SK-N-DZ (cell line): ENCODE measurements around the gene B4GALT1. TPM values are rescaled to one million over a fixed set of nuclear protein-coding genes. Genes with fewer than 3 reads are reported as not detected.
A peak's percentile ranks its signal among the peaks of the same experiment; 100 is the strongest.

Source experiments
- DNase-seq: peaks from one replicate; pipeline ENCODE4 v3.0.0-alpha.2; 2015; ENCODE audit warnings: low spot score
- polyA plus RNA-seq, 2 experiments: library from polyadenylated mRNA; depleted of rRNA; stranded (reverse); fragments of >200 nt; gene quantifications; 2 replicates each; pipeline ENCODE4 v1.2.3, GENCODE V29; 2014

B4GALT1 gene, protein sequence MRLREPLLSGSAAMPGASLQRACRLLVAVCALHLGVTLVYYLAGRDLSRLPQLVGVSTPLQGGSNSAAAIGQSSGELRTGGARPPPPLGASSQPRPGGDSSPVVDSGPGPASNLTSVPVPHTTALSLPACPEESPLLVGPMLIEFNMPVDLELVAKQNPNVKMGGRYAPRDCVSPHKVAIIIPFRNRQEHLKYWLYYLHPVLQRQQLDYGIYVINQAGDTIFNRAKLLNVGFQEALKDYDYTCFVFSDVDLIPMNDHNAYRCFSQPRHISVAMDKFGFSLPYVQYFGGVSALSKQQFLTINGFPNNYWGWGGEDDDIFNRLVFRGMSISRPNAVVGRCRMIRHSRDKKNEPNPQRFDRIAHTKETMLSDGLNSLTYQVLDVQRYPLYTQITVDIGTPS
- polyA plus RNA-seq (2014; cell fraction: cytosol; rRNA removed), result 2.3 and 2.7 TPM in 2 replicates
- 1.3 and 2.3 TPM in 2 replicates for polyA plus RNA-seq (2014; cell fraction: nucleus; rRNA removed)

DNA sequence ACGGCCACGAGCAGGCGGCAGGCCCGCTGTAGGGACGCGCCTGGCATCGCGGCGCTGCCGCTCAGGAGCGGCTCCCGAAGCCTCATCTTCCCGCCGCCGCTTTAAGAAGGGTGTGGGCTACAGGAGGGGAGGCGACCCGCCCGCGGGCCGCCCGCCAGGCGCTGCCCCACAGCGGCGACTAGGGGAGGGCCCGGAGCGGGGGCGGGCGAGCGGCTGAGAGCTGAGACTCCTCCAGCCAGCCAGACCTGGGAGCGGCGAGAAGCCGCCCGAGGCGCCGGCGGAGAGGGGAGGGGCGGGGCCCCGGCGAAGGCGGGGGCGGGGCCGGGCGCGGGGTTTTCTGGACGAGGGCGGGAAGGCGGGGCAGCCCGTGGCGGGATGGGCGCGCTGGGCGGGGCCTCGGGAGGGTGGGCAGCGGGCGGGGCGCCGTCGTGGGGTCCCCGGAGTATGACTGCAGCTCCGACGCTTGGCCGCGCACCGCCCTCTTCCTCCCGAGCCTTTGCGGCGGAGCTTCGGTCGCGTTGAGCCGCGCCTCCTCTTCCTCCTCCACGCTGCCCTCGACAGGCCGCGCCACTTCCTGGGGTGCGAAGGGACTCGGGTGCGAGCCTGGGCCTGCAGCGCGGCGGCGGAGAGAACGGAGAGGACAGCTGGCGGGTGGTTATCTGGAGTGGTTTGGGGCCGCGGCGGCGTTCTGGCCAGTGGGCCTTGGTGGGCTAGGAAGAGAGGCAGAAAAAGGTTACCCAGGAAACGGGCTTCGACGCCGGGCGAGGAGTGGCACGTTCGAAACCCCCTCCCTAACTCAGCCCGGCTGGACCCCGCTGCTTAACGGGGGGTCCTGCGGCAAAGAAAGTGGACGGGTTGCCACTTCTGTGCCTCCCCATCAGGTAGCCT, at the start of gene B4GALT1:
TSS of gene B4GALT1 (minus strand) at position 253 of the 888 bp plus-strand sequence. CDS start at position 86, 167 bp downstream.
- DNase-seq, result peak; percentile 84

DNA sequence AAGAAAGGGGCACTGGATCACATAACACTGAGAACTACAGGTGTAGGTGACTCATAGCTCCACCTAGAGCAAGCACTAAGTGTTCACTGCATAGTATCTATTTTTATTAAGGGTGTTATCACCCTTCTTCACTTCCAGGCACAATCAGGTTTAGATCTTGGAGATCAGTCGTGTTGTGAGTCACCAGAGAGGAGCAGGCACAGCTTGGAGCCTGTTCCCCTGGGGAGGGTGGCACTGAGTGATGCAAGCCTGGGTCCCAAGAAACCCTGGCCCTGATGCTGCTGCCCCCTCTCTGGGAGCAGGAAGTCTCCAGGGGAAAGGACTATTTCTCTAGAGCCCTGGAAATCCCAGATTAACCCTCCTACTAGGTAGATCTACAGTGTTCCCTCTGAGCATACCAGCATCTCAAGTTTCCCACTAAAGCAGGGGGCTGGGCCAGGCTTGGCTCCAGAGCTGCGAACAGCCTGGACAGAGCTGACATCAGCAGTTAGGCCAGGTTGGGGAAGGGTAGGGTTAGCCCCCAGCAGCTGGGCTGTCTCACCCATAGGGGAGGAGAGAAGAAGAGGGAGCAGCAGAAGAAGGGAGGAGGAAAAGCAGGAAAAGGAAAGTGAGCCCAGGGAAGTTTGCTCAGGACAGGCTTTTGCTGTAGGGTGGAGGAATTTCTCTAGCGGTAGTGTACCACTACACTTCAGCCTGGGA, 44.7 kb upstream of the B4GALT1 start:
- no peak for DNase-seq

DNA sequence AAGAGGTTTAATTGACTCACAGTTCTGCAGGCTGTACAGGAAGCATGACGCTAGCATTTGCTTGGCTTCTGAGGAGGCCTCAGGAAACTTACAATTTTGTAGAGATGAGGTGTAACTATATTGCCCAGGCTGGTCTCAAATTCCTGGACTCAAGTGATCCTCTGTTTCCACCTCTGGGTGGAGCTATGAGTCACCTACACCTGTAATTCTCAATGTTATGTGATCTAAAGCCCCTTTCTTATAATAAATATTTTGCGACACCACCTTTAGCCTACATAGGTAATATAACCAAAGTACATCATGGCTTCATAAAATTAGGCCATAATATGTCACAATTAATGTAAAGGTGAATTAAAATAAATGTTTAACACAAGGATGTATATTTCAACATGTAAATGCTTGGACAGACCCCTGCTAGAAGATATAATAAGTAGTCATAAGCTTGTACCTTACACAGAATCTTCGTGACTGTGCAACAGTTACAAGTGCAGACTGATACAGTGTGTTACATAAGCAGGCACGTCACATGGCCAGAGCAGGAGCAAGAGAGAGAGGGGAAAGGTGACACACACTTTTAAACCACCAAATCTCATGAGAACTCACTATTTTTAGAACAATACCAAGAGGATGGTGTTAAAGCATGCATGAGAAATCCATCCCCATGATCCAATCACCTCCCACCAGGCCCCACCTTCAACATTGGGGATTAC, 43.0 kb upstream of the B4GALT1 start:
- no peak for DNase-seq

DNA sequence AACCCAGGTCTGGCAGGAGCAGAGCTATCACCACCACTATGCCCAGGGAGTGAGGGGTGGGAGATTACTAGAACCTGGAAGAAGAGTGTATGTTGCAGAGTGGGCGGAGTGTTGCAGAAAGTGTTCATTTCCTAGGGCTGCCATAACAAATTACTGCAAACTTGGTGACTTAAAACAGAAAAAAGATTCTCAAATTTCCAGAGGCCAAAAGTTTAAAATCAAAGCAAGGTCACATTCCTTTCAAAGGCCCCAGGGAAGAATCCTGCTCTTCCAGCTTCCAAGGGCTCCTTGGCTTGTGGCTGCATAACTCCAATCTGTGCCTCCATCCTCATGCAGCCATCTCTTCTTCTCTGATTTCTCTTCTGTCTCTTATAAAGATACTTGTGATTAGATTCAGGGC, 42.3 kb upstream of the B4GALT1 start:
- DNase-seq, result peak; percentile 52

DNA sequence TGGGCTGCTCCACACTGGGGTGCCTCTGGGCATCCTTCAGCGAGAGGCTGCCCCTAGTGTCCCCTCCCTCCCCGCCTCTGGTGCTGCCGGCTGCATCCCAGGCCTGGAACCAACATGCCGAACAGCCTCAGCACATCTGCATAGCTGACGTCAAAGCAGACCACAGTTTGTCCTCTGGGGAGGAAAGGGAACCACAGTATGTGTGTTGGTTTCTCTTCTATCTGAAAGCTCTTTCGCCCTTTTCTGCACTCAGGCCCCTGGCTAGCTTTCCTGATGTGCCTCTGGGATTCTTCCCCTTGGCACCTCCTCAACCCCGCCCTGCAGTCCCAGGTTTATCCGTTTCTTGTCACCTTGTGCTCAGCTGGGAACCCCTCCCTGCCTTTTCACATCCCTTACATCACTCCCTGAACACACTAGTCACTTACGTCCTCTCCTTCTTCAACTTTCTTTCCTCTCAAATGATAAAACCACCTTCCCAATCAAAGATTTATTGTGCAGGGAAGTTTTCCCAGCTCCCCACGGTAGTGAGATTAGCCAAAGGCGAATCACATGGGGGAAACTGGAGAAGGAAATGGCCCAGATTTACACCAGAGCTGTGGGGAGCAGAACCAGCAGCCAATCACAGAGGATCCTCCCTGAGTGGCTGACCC, 35.5 kb upstream of the B4GALT1 start:
- no peak for DNase-seq

DNA sequence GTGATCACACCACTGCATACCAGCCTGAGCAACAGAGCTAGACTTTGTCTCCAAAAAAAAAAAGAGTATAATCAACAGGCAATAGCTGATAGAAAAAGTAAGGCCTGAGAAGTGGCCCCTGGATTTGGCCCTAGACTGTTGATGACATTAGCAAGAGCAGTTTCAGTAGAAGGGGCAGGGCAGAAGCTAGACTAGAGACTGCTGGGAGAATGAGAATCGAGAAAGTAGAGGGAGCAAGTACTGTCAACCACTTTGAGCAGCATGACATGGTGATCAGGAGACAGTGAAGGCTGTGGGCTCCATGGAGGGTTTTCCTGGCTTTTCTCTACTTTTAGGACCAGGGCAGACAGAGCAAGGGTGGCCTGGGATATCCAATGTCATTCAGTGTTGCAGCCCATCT, 34.9 kb upstream of the B4GALT1 start:
- no peak for DNase-seq

DNA sequence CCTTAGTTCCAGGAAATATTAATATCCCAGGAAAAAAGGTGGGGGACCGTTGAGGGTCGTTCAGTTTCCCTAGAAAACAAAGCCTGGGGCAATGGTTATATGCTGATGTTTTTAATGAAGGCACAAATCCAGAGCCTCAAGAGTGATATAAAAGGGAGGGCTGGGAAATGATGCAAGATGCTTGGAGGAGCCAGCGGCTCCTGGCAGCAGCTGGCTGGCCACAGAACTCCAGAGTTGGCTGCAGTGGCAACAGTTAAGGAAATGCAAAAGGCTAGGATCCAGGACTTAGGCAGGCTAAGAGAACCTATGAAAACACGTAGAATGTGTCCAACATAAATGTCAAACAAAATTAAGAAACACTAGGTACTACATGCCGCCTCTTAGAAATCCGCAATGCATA, 31.0 kb upstream of the B4GALT1 start:
- no peak for DNase-seq

DNA sequence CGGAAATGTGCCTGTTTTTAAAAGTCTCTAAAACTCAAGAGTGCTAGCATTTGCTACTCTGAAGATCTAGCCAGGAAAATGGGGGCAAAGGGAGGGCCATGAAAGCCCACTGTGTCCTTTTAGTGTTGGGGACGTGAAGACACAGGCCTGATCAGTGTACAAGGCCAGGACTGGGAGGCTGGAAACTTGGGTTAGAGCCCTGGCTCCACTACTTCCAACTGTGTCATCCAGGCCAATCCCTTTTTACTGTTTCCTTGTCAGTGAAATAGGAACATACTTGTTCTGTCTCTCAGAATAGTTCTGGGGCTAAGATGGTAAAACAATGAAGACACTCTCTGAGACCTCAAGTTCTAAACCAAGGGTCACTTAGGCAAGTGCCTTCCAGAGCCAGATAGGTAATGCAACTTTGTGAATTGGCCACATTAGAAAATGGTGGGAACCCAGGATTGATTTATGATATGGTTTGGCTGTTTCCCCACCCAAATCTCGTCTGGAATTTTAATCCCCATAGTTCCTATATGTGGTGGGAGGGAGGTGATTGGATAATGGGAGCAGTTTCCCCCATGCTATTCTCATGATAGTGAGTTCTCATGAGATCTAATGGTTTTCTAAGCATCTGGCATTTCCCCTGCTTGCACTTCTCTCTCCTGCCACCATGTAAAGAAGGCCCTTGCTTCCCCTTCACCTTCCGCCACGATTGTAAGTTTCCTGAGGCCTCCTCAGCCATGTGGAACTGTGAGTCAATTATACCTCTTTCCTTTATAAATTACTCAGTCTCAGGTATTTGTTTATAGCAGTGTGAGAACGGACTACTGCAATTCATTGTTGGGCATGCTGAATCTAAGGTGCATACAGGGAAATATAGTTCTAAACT, 30.4 kb upstream of the B4GALT1 start:
- no peak for DNase-seq

DNA sequence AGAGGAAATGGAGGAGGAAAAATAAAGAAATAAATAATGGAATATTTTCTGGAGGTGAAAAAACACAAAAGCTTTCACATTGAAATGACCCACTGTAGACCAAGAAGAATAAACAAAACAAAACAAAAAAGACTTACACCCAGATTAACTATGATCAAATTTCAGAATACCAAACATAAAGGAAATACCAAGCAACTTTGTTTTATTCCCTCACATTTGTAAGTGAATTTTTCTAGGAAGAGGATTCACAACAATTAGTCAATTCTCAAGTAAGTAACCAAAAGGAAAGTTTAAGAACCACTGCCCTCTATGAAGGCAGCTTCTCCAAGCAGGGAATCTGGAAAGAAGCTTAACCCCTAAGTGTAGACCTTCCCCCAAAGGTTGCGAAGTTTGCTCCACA, 29.6 kb upstream of the B4GALT1 start:
- no peak for DNase-seq

DNA sequence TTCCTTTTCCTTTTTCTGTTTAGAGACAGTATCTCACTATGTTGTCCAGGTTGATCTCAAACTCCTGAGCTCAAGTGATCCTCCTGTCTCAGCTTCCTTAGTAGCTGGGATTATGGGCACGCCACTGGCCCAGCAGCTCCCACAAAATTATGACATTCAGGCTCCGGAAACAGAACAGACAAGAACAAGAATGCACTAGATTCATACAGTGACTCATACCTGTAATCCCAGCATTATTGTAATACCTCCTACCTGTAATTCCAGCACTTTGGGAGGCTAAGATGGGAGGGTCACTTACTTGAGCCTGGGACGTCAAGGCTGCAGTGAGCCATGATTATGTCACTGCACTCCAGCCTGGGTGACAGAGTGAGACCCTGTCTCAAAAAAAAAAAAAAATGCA, 26.7 kb upstream of the B4GALT1 start:
- no peak for DNase-seq

DNA sequence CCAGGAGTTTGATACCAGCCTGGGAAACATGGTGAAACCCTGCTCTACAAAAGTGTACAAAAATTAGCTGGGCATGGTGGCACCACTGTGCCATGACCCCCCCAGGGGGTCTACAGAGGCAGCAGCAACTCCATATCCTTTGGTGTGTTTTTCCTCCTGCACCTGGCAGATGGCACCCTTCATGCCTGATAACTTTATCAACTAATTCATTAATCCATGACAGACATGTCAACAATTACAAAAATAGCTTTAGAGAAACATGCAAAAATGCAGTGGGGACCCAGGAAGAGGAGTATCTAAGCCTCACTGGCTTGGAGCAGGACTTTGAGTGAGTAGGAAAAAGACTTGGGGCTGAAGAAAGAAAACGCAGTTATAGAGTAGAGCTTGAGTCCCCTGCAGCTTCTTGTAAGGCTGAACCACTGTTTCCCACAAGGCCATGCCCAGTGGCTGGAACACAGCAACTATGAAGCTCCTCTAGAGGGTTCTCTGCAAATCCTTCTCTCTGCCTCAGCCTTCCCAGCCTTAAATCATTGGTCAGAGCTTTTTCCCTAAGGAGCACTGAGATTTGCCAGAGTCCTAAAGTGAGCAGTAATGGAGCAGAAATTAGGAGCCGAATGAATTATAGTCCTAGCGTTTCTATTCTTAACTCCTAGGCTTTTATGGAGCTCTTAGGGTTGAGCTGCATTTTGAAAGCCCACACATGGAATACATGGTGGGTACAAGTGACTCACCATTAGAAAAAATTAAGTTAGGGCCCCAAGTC, 25.5 kb upstream of the B4GALT1 start:
- peak; percentile 77 for DNase-seq

DNA sequence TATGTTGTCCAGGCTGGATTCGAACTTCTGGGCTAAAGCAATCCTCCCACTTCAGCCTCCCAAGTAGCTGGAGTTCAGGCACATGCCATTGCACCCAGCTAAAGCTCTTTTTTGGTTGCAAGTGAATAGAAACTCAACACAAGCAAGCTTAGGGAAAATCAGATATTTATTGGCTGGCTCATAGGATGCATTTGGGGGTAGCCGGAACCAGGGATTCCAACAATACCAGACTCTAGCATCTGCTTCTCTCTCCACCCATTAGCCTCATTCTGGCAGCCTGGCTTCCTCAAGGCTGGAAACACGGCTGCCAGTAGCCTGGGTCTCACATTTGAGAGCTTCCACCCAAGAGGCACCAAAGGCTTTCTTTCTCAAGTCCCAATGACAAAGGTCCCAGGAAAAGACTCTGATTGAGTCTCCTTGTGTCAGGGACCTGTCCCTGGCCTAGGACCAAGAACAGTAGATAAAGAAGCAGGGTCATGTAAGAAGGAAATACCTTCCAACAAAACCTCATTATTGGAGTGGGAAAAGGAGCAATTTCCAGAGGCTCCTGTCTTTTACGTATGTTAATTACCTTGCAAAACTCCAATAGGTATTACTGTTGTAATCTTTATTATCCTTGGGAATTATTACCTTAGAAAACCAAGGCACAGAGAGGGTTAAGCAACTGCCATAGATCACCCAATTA, 23.0 kb upstream of the B4GALT1 start:
- no peak for DNase-seq

DNA sequence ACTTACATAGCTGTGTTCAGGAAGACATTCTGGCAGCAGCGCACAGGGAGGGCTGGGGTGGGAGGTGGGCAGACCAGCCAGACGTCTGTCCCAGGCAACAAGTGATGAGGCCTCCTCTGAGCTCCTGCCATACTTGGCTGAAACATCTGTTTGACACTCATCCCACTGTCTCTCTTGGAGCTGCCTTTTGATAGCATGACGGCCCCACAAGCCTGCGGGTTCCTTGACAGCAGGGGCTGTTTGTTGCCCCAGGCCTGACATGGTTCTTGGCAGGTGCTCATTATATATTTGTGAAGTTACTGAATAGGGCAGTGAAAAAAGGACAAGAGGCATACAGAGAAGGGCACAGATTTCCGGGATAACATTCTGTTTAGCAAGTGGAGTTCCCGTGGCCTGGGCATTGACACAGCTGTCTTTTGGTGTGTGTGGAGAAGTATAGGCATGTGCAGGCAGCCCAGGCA, 22.2 kb upstream of the B4GALT1 start:
- DNase-seq, result no peak

DNA sequence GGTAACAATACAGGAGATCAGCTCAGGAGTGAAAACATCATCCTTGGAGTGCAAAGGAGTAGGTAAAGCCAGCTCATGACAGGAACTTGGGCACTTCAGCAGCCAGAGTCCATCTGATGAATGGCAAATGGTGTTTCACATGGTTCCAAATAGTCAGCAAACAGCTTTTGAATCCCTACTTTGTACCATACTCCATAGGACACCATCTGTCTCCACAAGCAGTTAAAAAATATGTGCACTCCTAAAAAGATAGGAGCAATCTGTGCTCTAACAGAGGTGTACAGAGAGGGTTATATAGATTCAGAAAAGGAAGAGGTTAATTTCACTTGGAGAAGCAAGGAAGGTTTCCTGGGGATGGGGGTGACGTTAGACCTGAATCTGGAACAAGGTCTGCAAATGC, 21.6 kb upstream of the B4GALT1 start:
- DNase-seq, result no peak

DNA sequence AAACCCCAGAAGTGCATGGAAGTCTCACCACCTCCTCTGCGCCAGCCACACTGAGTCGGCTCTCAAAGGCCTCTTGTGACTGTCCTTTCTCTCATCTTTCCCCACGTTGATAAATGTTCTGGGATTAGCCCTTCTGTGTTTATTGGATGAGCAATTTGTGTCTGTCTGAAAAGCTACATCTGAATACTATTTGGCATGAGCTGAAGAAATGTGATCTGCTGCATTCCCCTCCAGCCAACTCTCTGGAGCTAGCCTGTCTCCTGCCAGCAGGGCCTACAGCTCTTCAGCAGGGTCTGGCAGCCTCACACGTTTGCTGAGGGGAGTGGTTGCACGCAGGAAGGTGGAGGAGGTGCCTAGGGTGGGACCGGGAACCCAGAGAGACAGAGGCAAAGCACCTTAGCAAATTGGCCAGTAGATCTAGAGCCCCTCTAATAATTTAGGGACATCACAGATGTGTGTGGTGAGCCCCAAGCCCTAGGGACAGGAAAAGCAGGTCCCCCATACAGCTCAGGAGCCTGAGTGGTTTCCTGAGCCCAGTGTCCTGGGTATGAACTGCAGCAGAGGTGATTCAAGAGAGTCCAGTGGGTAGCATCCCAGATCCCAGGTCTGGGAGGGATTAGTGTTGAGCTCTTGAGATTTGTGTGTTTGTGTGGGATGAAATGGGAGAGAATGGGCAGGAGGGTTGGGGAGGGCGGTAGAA, 20.5 kb upstream of the B4GALT1 start:
- no peak for DNase-seq

DNA sequence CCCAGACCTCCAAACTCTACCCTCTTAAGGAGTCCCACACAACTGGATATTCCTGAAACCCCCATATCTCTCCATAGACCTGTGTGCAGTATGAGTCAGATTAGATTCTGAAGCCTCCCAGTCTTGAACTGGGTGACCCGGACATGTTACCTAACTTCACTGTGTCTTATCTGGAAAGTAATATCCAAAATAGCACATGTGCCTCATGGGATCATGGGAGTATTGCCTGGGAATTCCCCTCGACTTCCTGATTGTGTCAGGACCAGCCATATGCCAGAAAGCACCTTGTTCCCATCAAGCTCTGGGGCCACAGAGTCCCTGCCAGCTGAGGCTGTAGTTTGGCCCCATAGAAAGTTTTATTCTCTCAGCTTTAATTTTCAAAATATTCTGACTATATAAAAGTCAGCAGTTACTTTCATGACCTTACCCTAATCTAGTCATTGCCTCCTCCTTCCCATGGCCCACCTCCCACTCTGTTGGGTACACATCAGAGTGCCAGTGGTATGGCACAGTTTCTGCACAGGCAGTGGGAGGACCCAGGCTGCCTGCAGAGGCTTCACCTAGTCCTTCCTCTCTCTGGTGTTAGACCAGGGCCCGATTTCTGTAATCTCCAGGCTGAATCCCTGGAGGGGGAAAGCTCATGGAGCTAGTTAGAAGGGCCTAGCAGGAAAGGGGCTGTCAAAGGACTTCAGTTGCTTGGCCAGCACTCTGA, 19.5 kb upstream of the B4GALT1 start:
- DNase-seq, result no peak

DNA sequence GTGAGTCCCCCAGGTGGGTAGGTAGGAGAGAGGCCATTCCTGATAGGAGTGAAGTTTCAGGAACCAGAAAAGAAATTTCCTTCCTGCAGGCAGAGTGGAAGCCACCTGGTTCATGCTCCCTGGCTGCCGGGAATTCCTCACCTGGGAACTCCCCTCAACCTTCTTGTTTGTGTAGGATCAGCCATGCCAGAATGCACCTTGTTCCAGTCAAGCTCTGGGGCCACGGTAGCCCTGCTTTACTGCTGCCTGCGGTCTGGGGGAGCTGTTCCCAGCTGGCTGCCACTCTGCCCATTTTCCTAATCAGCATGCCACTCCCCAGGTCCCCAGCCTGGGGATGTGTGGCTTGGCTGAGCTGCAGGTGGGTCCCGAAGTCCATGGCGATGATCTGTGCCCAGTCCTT, 18.7 kb upstream of the B4GALT1 start:
- no peak for DNase-seq
